ENCODE measurements around the gene KIAA0930. TPM values are rescaled to one million over a fixed set of nuclear protein-coding genes. Genes with fewer than 3 reads are reported as not detected.

Gene KIAA0930
- polyA plus RNA-seq, 1 donor from 2014 or later = 129 TPM

GRCh38 chr22:45210174-45210573, 30.5 kb downstream of the KIAA0930 start:
- H3K36me3 ChIP-seq (ENCODE audit: insufficient read depth, low read length) = no peaks in the 10 kb centered on the region
- H3K27ac ChIP-seq (ENCODE audit: low read length) = peak overlapping the region; percentile 70
- no peaks in the 10 kb centered on the region for H3K9me2 ChIP-seq (ENCODE audit: insufficient read depth, low read length)
- H3K9me3 ChIP-seq (ENCODE audit: low read length) = no peaks in the 10 kb centered on the region
- H4K20me1 ChIP-seq (ENCODE audit: insufficient read depth) = no peaks in the 10 kb centered on the region
- TF ChIP-seq EP300 (conservative IDR thresholded peaks at IDR 0.05; ENCODE audit: poor library complexity, severe bottlenecking) (no peak), MXI1 (conservative IDR thresholded peaks at IDR 0.05; ENCODE audit: poor library complexity, severe bottlenecking) (no peak), TAF1 (IDR thresholded peaks at IDR 0.05; ENCODE audit: low read depth) (no peak), RAD21 (conservative IDR thresholded peaks at IDR 0.05) (no peak), SMC3 (conservative IDR thresholded peaks at IDR 0.05; ENCODE audit: poor library complexity) (no peak), CTCF (IDR thresholded peaks at IDR 0.05; ENCODE audit: poor library complexity, severe bottlenecking) (no peak)
- no peaks in the 10 kb centered on the region for H3F3A ChIP-seq (ENCODE audit: insufficient read depth, low read length, poor library complexity, severe bottlenecking)
- H3K4me2 ChIP-seq (ENCODE audit: low read length) = no peak overlapping the region
- no peak overlapping the region for H3K9ac ChIP-seq (ENCODE audit: low read length)
- no peaks in the 10 kb centered on the region for H3K27me3 ChIP-seq (ENCODE audit: insufficient read depth, low read depth, low read length)
- peaks cover 8% of the 10 kb centered on the region for H3K79me2 ChIP-seq (replicated peaks; ENCODE audit: insufficient read depth, low read length)
- H3K4me3 ChIP-seq (ENCODE audit: low read length) = no peak overlapping the region
- H2AFZ ChIP-seq (ENCODE audit: low read depth, low read length) = no peak overlapping the region

- TF ChIP-seq RAD21 (conservative IDR thresholded peaks at IDR 0.05) (peak; percentile 51), POLR2AphosphoS5 (IDR thresholded peaks at IDR 0.05) (peak; percentile 10), EZH2 (IDR thresholded peaks at IDR 0.05; ENCODE audit: borderline replicate concordance, insufficient read depth, low read length, poor library complexity, severe bottlenecking) (no peak), TAF1 (IDR thresholded peaks at IDR 0.05; ENCODE audit: low read depth) (no peak), REST (IDR thresholded peaks at IDR 0.05; ENCODE audit: borderline replicate concordance) (peak; percentile 57), MXI1 (conservative IDR thresholded peaks at IDR 0.05; ENCODE audit: poor library complexity, severe bottlenecking) (peak; percentile 44), EP300 (conservative IDR thresholded peaks at IDR 0.05; ENCODE audit: poor library complexity, severe bottlenecking) (peak; percentile 36), CTCF (IDR thresholded peaks at IDR 0.05; ENCODE audit: poor library complexity, severe bottlenecking) (peak; percentile 82), SMC3 (conservative IDR thresholded peaks at IDR 0.05; ENCODE audit: poor library complexity) (peak; percentile 64)
- no peaks in the 10 kb centered on the region for H4K20me1 ChIP-seq (ENCODE audit: insufficient read depth)
- no peaks in the 10 kb centered on the region for H3K9me3 ChIP-seq (ENCODE audit: low read length)
- H3F3A ChIP-seq (ENCODE audit: insufficient read depth, low read length, poor library complexity, severe bottlenecking) = no peaks in the 10 kb centered on the region
- no peaks in the 10 kb centered on the region for H3K27me3 ChIP-seq (ENCODE audit: insufficient read depth, low read depth, low read length)
- no peaks in the 10 kb centered on the region for H3K9me2 ChIP-seq (ENCODE audit: insufficient read depth, low read length)
- H3K79me2 ChIP-seq (replicated peaks; ENCODE audit: insufficient read depth, low read length) = peaks cover 6% of the 10 kb centered on the region
- H2AFZ ChIP-seq (ENCODE audit: low read depth, low read length) = no peak overlapping the region
- peak overlapping the region; percentile 70 for H3K27ac ChIP-seq (ENCODE audit: low read length)
- no peaks in the 10 kb centered on the region for H3K36me3 ChIP-seq (ENCODE audit: insufficient read depth, low read length)
- H3K9ac ChIP-seq (ENCODE audit: low read length) = peak overlapping the region; percentile 57
- peak overlapping the region; percentile 52 for H3K4me3 ChIP-seq (ENCODE audit: low read length)
- peak overlapping the region; percentile 17 for H3K4me2 ChIP-seq (ENCODE audit: low read length)
Measured at GRCh38 chr22:45208993-45209838, 31.5 kb downstream of the KIAA0930 start.

Data from neural cell (in vitro differentiated cells).